Brain microvascular endothelial cell (primary cell): ENCODE measurements around the gene MCTS1.

ENCODE experiments used
- DNase-seq: peaks from one replicate; pipeline ENCODE4 v3.0.0-alpha.2; 2020
- H3K27ac ChIP-seq: fragments of 250-450 bp; sonication (Bioruptor Pico); 2 replicates; pipeline ENCODE4 v1.5.1; 2020; ENCODE audit warnings: mild to moderate bottlenecking, moderate library complexity
- H3K27me3 ChIP-seq: fragments of 250-450 bp; sonication (Bioruptor Pico); replicated peaks from 2 replicates; pipeline ENCODE4 v1.5.1; 2020; ENCODE audit warnings: mild to moderate bottlenecking
- H3K36me3 ChIP-seq: fragments of 250-450 bp; sonication (Bioruptor Pico); replicated peaks from 2 replicates; pipeline ENCODE4 v1.5.1; 2020; ENCODE audit warnings: mild to moderate bottlenecking
- H3K4me3 ChIP-seq: 2 replicates; pipeline ENCODE4 v1.5.1; 2011; ENCODE audit warnings: low read depth, mild to moderate bottlenecking, control low read depth, low read length, moderate library complexity
- in situ Hi-C: cut with HindIII; loops from 2 replicates; pipeline ENCODE4 v1.10.0; 2017; ENCODE audit warnings: low sequenced_read_pairs, low pct_ligation_motif_present
- TF ChIP-seq, protein P1 (sequence below): IDR thresholded peaks from 2 replicates; pipeline ENCODE4 v1.5.1; 2011; ENCODE audit warnings: low read depth, mild to moderate bottlenecking, moderate library complexity, low read length, control low read depth, inconsistent platforms; ENCODE audit errors: missing control alignments

The MCTS1 gene

DNA sequence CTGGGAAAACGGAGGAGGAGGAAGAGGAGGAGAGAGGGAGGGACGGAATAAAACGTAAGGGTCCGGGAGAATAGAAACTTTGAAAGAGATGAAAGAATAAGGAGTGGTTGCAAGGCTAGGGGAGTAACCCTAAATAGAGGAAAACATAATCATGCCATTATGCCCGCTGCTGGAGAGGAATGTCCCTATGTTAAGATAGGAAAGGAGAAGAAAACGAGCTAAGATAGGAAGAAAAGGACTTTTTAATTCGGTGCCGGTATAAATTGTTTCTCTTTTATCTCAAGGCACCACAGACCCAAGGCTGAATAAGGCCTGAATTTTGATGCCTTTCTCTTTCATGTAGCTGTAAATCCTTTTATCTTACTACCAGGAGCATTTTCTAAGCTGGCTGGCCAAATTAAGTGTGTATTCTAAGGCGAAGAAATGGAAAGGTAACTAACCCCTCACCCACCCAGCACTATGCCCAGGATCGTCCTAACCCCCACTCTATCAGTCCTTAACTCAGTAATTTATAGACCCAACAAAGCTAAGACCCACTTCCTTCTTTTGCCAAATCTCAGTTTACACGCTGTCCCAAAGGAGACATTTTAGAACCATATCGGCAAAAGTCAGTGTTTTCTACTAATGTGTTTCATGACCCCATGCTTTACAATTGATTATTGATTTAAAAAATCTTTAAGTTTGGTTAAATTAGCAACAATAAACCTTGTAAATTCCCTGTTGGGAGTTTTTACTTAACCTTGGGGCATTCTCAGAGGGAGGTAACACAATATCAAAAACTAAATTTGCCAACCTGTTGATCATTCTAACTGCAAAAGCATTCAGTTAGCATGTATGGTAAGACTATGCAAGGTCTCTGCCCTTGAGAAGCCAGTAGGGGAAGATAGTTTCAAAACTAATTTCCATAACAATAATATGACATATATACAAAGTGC is 42.0 kb upstream of the MCTS1 start:
- DNase-seq, result no peak
- H3K36me3 ChIP-seq, result peaks cover 3% of the 10 kb centered on the region
- in situ Hi-C loops, result no loop called here
- TF ChIP-seq, protein P1, sequence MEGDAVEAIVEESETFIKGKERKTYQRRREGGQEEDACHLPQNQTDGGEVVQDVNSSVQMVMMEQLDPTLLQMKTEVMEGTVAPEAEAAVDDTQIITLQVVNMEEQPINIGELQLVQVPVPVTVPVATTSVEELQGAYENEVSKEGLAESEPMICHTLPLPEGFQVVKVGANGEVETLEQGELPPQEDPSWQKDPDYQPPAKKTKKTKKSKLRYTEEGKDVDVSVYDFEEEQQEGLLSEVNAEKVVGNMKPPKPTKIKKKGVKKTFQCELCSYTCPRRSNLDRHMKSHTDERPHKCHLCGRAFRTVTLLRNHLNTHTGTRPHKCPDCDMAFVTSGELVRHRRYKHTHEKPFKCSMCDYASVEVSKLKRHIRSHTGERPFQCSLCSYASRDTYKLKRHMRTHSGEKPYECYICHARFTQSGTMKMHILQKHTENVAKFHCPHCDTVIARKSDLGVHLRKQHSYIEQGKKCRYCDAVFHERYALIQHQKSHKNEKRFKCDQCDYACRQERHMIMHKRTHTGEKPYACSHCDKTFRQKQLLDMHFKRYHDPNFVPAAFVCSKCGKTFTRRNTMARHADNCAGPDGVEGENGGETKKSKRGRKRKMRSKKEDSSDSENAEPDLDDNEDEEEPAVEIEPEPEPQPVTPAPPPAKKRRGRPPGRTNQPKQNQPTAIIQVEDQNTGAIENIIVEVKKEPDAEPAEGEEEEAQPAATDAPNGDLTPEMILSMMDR, result no peak
- H3K4me3 ChIP-seq, result peak overlapping the region; percentile 55
- no peaks in the 10 kb centered on the region for H3K27me3 ChIP-seq
- peak overlapping the region; percentile 98 for H3K27ac ChIP-seq

DNA sequence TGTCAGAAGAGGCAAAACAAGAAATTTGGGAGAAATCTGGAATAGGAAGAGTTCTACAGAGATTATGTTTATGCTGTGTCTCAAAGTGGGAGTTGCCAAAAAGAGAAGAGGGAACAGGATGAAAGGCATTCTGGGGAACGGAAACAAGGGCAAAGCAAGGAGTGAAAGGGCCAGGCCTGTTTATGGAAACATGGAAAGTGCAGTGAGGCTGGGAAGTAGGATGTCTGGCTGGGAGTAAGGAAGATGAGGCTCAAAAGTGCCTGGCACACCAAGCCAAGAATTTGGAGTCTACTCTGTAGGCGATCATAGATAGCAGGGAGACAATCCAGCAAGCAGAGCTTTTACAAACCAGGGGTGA is 41.4 kb upstream of the MCTS1 start:
- DNase-seq, result no peak
- TF ChIP-seq, protein P1, result no peak
- in situ Hi-C loops, result no loop called here
- Histone ChIP-seq H3K4me3 (no peak overlapping the region), H3K36me3 (no peaks in the 10 kb centered on the region), H3K27ac (no peak overlapping the region), H3K27me3 (no peaks in the 10 kb centered on the region)

DNA sequence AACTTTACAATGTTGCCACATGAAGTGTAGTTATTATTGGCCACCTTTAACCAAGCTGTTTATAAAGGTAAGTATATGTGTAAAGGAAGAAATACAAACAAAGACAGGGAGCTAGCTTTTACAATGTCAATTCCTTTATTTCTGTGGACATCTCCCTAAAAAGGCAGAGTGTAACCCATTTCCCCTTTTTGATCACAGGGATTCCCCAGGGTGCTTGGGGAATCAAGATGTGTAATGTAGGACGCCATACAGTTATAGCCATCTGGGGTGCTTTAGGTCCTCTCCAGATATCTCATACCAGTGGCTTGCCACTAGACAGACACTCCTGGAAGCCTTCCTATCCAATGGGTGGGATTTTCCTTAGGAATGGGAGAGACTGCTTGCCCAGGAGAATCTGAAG is 39.0 kb upstream of the MCTS1 start:
- TF ChIP-seq, protein P1, result no peak
- DNase-seq, result no peak
- no peaks in the 10 kb centered on the region for H3K36me3 ChIP-seq
- H3K27ac ChIP-seq, result no peak overlapping the region
- in situ Hi-C loops, result no loop called here
- H3K4me3 ChIP-seq, result no peak overlapping the region
- H3K27me3 ChIP-seq, result no peaks in the 10 kb centered on the region

DNA sequence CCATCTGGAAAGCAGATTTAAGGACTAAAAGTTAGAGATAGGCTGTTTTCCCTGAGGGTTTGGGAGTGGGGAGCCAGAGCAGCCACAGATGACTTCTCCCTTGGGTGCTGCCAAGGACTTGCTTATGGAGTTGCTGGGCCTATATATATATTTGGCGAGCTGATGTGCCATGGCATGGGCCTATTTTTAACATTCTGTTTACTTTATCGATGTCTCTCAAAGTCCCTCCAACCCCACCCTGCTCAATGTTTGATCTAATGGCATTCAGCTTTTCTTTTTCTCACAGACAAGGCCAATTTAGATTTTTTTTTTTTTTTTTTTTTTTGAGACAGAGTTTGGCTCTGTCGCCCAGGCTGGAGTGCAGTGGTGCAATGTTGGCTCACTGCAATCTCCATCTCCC is 37.1 kb upstream of the MCTS1 start:
- Histone ChIP-seq H3K36me3 (no peaks in the 10 kb centered on the region), H3K4me3 (no peak overlapping the region), H3K27ac (no peak overlapping the region), H3K27me3 (no peaks in the 10 kb centered on the region)
- TF ChIP-seq, protein P1, result no peak
- DNase-seq, result no peak
- in situ Hi-C loops, result no loop called here

DNA sequence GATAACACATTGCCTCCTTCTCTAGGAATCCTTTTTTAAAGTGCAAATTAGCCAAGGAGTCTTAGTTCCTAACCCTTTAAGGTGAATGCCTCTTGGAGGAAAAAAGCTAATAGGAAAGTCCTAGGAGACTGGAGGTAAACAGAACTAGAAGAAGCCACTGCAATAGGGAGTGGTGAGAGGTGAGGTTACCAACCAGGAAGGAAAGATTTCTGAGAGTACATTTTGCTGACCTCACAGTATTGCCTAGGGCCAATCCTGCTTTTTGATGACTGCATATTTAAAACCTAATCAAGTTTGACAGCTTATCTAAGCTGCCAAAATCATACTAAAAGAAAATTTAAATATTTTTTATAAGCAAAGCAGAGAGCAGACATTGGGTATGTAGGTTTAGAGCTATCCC is 35.9 kb upstream of the MCTS1 start:
- no peaks in the 10 kb centered on the region for H3K36me3 ChIP-seq
- H3K27me3 ChIP-seq, result no peaks in the 10 kb centered on the region
- in situ Hi-C loops, result no loop called here
- no peak for DNase-seq
- no peak overlapping the region for H3K27ac ChIP-seq
- H3K4me3 ChIP-seq, result no peak overlapping the region
- TF ChIP-seq, protein P1, result no peak
